ENCODE data around the gene TMEM212.
A peak's percentile ranks its signal among the peaks of the same experiment; 100 is the strongest.
"Not testable (repeated sequence)": the region's sequence is repeated elsewhere in the genome, so short reads cannot be mapped to it uniquely, and the experiment has no call there.

Gene TMEM212

GRCh38 chr3:171858770-171859169, 15.6 kb downstream of the TMEM212 start:
- not testable (repeated sequence) for DNase-seq (ENCODE audit: low read depth, low spot score)

- no peak for DNase-seq (ENCODE audit: low read depth, low spot score)
Observed at GRCh38 chr3:171860830-171861535, 17.8 kb downstream of the TMEM212 start.

- no peak for DNase-seq (ENCODE audit: low read depth, low spot score)
Observed at GRCh38 chr3:171862392-171862791, 19.2 kb downstream of the TMEM212 start.

- DNase-seq (ENCODE audit: low read depth, low spot score) = peak; percentile 62
Observed at GRCh38 chr3:171862993-171863521, 19.9 kb downstream of the TMEM212 start.

- DNase-seq (ENCODE audit: low read depth, low spot score) = no peak
Observed at GRCh38 chr3:171863920-171864319, 20.8 kb downstream of the TMEM212 start.

GRCh38 chr3:171865191-171865865, 22.2 kb downstream of the TMEM212 start:
- DNase-seq (ENCODE audit: low read depth, low spot score) = no peak

- no peak for DNase-seq (ENCODE audit: low read depth, low spot score)
Observed at GRCh38 chr3:171867981-171868380, 24.8 kb downstream of the TMEM212 start.

GRCh38 chr3:171871392-171872274, 28.5 kb downstream of the TMEM212 start:
- no peak for DNase-seq (ENCODE audit: low read depth, low spot score)

- DNase-seq (ENCODE audit: low read depth, low spot score) = no peak
Observed at GRCh38 chr3:171873580-171873979, 30.4 kb downstream of the TMEM212 start.

- no peak for DNase-seq (ENCODE audit: low read depth, low spot score)
Observed at GRCh38 chr3:171874251-171874681, 31.1 kb downstream of the TMEM212 start.

- no peak for DNase-seq (ENCODE audit: low read depth, low spot score)
Observed at GRCh38 chr3:171874879-171875278, 31.7 kb downstream of the TMEM212 start.

GRCh38 chr3:171875923-171876412, 32.8 kb downstream of the TMEM212 start:
- DNase-seq (ENCODE audit: low read depth, low spot score) = no peak

GRCh38 chr3:171876680-171877147, 33.6 kb downstream of the TMEM212 start:
- DNase-seq (ENCODE audit: low read depth, low spot score) = no peak

- DNase-seq (ENCODE audit: low read depth, low spot score) = no peak
Observed at GRCh38 chr3:171878461-171879225, 35.5 kb downstream of the TMEM212 start.

GRCh38 chr3:171879472-171879871, 36.3 kb downstream of the TMEM212 start:
- no peak for DNase-seq (ENCODE audit: low read depth, low spot score)

GRCh38 chr3:171880101-171880870, 37.1 kb downstream of the TMEM212 start:
- no peak for DNase-seq (ENCODE audit: low read depth, low spot score)

- DNase-seq (ENCODE audit: low read depth, low spot score) = no peak
Observed at GRCh38 chr3:171881251-171881650, 38.1 kb downstream of the TMEM212 start.

GRCh38 chr3:171883257-171883892, 40.2 kb downstream of the TMEM212 start:
- DNase-seq (ENCODE audit: low read depth, low spot score) = no peak

- no peak for DNase-seq (ENCODE audit: low read depth, low spot score)
Observed at GRCh38 chr3:171883893-171884279, 40.7 kb downstream of the TMEM212 start.

GRCh38 chr3:171888466-171888865, 45.3 kb downstream of the TMEM212 start:
- no peak for DNase-seq (ENCODE audit: low read depth, low spot score)
